ENCODE data around the gene CYTH3. TPM values are rescaled to one million over a fixed set of nuclear protein-coding genes. Genes with fewer than 3 reads are reported as not detected.

CYTH3 gene
- total and polyA plus RNA-seq, 2 of the 4 experiments (the other 2 are of a cell fraction) = 14.2 to 34.8 TPM

GRCh38 chr7:6226194-6226799 is 46.1 kb downstream of the CYTH3 start:
- in situ Hi-C loops (cut with MboI; ENCODE audit: low sequenced_read_pairs) = no loop called here
- Histone ChIP-seq H4K5ac (ENCODE audit: low read depth, low read length) (0 out of 2 replicates have a peak overlapping the region, but pooled peaks have one; percentile 13), H2AFZ (replicated peaks; ENCODE audit: low read length, poor library complexity) (peak overlapping the region; percentile 33), H2BK120ac (ENCODE audit: low read depth, low read length) (peak overlapping the region; percentile 76), H4K91ac (ENCODE audit: insufficient read depth, low read depth, low read length) (peak overlapping the region; percentile 85), H3K9me1 (ENCODE audit: insufficient read depth, low read length) (peaks cover 15% of the 10 kb centered on the region), H3K56ac (ENCODE audit: extremely low read depth, insufficient read depth, low read length) (peak overlapping the region; percentile 70; the same call in 1 of the 2 replicates), H3K4me1 (ENCODE audit: control insufficient read depth, insufficient read depth, low read length) (peaks cover 27% of the 10 kb centered on the region), H3K27me3 (ENCODE audit: control insufficient read depth, insufficient read depth, low read length) (no peaks in the 10 kb centered on the region), H3K4me2 (ENCODE audit: low read depth, low read length) (peak overlapping the region; percentile 28), H3K36me3 (ENCODE audit: control insufficient read depth, insufficient read depth, low read length) (no peaks in the 10 kb centered on the region), H2AK5ac (ENCODE audit: low read depth, low read length) (peak overlapping the region; percentile 64; the same call in 1 of the 2 replicates), H3K79me1 (ENCODE audit: low read depth in 1 of 2, low read length in 2 of 2) (peaks cover 27 to 62% of the 10 kb centered on the region in 2 experiments), H3K27ac (ENCODE audit: insufficient read depth, low read length) (peak overlapping the region; percentile 36; the same call in 1 of the 2 replicates), H2BK15ac (ENCODE audit: low read depth, low read length) (peak overlapping the region; percentile 79; the same call in 1 of the 3 replicates), H3K9me3 (ENCODE audit: control insufficient read depth, insufficient read depth, low read length) (no peaks in the 10 kb centered on the region), H2BK5ac (ENCODE audit: low read depth, low read length, poor library complexity, severe bottlenecking) (peak overlapping the region; percentile 71), H4K20me1 (ENCODE audit: insufficient read depth, low read length) (peaks cover 18% of the 10 kb centered on the region; the same call in 1 of the 2 replicates), H3K14ac (replicated peaks; ENCODE audit: low read depth, low read length) (peak overlapping the region; percentile 65; the same call in 1 of the 2 replicates), H4K8ac (ENCODE audit: low read depth in 2 of 2, low read length in 2 of 2) (peak overlapping the region in 1 of 2 experiments; percentile 69; a peak in 2 of 4 replicates), H3K4me3 (ENCODE audit: insufficient read depth, low read depth, low read length) (no peak overlapping the region), H2BK20ac (ENCODE audit: low read depth, low read length) (peak overlapping the region; percentile 80; the same call in 1 of the 2 replicates), H3K23ac (ENCODE audit: low read depth, low read length) (peak overlapping the region; percentile 67; the same call in 1 of the 2 replicates), H3K18ac (ENCODE audit: low read depth, low read length) (peak overlapping the region; percentile 77), H3K9ac (ENCODE audit: low read depth, low read length) (no peak overlapping the region), H2AK9ac (replicated peaks; ENCODE audit: low read depth, low read length, poor library complexity) (peak overlapping the region; percentile 51), H3K4ac (ENCODE audit: low read depth, low read length) (peak overlapping the region; percentile 84)
- dilution Hi-C loops (cut with HindIII; ENCODE audit: low sequenced_read_pairs, unreplicated experiment) = no loop called here
- CTCF ChIA-PET = interaction anchor here (0.6 kb wide), 1 partner anchor 161 kb away, joined by 9 read pairs; no protein-coding TSS in a partner anchor
- POLR2A ChIA-PET (ENCODE audit: unreplicated experiment) = no interaction called here
- BruUV-seq (replicated peaks) = no TSS peak
- ATAC-seq (ENCODE audit: low read depth) = peak; percentile 80
- WGBS, 2 experiments (ENCODE audit: extremely low coverage in 2 of 2, insufficient read length in 1 of 2) = 20% methylated on average over 2 of the region's 3 CpGs; no CpG with 5 or more reads in 1 of the 2 experiments
- intact Hi-C loops (cut with micrococcal nuclease) = no loop called here
- TF ChIP-seq BHLHE40 (IDR thresholded peaks at IDR 0.05; ENCODE audit: low read depth, low read length) = no peak
- no peak for TF ChIP-seq RAD21 (IDR thresholded peaks at IDR 0.05; ENCODE audit: low read length)
- no peak for TF ChIP-seq RFX5 (IDR thresholded peaks at IDR 0.05; ENCODE audit: low read depth, low read length)
- TF ChIP-seq MAZ (IDR thresholded peaks at IDR 0.05; ENCODE audit: borderline replicate concordance, low read depth, low read length) = no peak
- no peak for TF ChIP-seq MAFK (IDR thresholded peaks at IDR 0.05; ENCODE audit: low read depth, low read length)
- TF ChIP-seq ELK1 (IDR thresholded peaks at IDR 0.05; ENCODE audit: borderline replicate concordance, low read depth, low read length) = no peak
- TF ChIP-seq POLR2A (IDR thresholded peaks at IDR 0.05; ENCODE audit: low read depth, low read length) = no peak
- no peak for TF ChIP-seq CHD1 (IDR thresholded peaks at IDR 0.05; ENCODE audit: low read depth, low read length)
- TF ChIP-seq RCOR1 (IDR thresholded peaks at IDR 0.05; ENCODE audit: insufficient replicate concordance, low read length) = no peak
- no peak for TF ChIP-seq MXI1 (IDR thresholded peaks at IDR 0.05; ENCODE audit: borderline replicate concordance, low read depth, low read length)
- TF ChIP-seq CEBPB (IDR thresholded peaks at IDR 0.05; ENCODE audit: low read depth, low read length) = no peak
- no peak for TF ChIP-seq SMC3 (IDR thresholded peaks at IDR 0.05; ENCODE audit: low read depth, low read length)
- no peak for TF ChIP-seq FOS (IDR thresholded peaks at IDR 0.05; ENCODE audit: low read depth, low read length)
- peak; percentile 82 for DNase-seq
